ENCODE results near the gene NCOA3.

GRCh38 chr20:47544240-47544639, 42.6 kb downstream of the NCOA3 start:
- no peak for TF ChIP-seq CTCF (IDR thresholded peaks at IDR 0.05; ENCODE audit: low read length)
- no peak for TF ChIP-seq EZH2 (IDR thresholded peaks at IDR 0.05; ENCODE audit: borderline replicate concordance, low read length)

Measured in OCI-LY1 (cell line).